Daoy (cell line): ENCODE data around the gene PCK2. TPM values are rescaled to one million over a fixed set of nuclear protein-coding genes. Genes with fewer than 3 reads are reported as not detected.

Experiments used
- DNase-seq: peaks from one replicate; pipeline ENCODE4 v3.0.0-alpha.2; 2015; ENCODE audit warnings: low read depth
- total RNA-seq: library from RNA; depleted of rRNA; stranded (reverse); fragments of >200 nt; shearing (Covaris generic); gene quantifications from 2 replicates; pipeline ENCODE4 v1.2.3, GENCODE V29; 2014; rRNA removed

Gene PCK2
- total RNA-seq, 1 experiment from 2014 or later, result 6.6 TPM

GRCh38 chr14:24151404-24152080 lies 57.4 kb downstream of the PCK2 start:
- DNase-seq, result no peak

Other genes with a start within 250 kb of the PCK2 start
- 32.0 and 52.7 TPM in 2 replicates for gene DHRS4, start 140.5 kb upstream of the PCK2 start, total RNA-seq
- gene DHRS4L2, start 105.4 kb upstream of the PCK2 start, total RNA-seq, result 10.7 and 18.7 TPM in 2 replicates
- under 0.01 TPM in 1 of 2 replicates, not detected in the other for gene CARMIL3, start 42.3 kb upstream of the PCK2 start, total RNA-seq
- gene CPNE6, start 22.7 kb upstream of the PCK2 start, total RNA-seq, result not detected in 2 replicates
- gene DCAF11, start 20.5 kb downstream of the PCK2 start, total RNA-seq, result 68.9 and 75.2 TPM in 2 replicates
- gene NRL, start 20.6 kb downstream of the PCK2 start, total RNA-seq, result 3.1 and 5.9 TPM in 2 replicates
- gene FITM1, start 36.3 kb downstream of the PCK2 start, total RNA-seq, result 2.7 TPM in 1 of 2 replicates, not detected in the other
- 191 and 208 TPM in 2 replicates for gene PSME1, start 41.9 kb downstream of the PCK2 start, total RNA-seq
- 25.4 and 46.5 TPM in 2 replicates for gene EMC9, start 47.3 kb downstream of the PCK2 start, total RNA-seq
- gene PSME2, start 52.3 kb downstream of the PCK2 start, total RNA-seq, result 241 and 245 TPM in 2 replicates
- 49.7 and 68.1 TPM in 2 replicates for gene RNF31, start 53.2 kb downstream of the PCK2 start, total RNA-seq
- 7.9 and 25.5 TPM in 2 replicates for gene IRF9, start 67.0 kb downstream of the PCK2 start, total RNA-seq
- not detected in 2 replicates for gene REC8, start 77.8 kb downstream of the PCK2 start, total RNA-seq
- gene IPO4, start 94.5 kb downstream of the PCK2 start, total RNA-seq, result 165 and 275 TPM in 2 replicates
- 91.9 and 98.7 TPM in 2 replicates for gene TM9SF1, start 101.1 kb downstream of the PCK2 start, total RNA-seq
- not detected in 2 replicates for gene TSSK4, start 111.4 kb downstream of the PCK2 start, total RNA-seq
- 60.1 and 89.8 TPM in 2 replicates for gene CHMP4A, start 119.2 kb downstream of the PCK2 start, total RNA-seq
- gene MDP1, start 121.8 kb downstream of the PCK2 start, total RNA-seq, result 12.7 and 18.9 TPM in 2 replicates
- gene NEDD8, start 138.1 kb downstream of the PCK2 start, total RNA-seq, result 308 and 348 TPM in 2 replicates
- gene GMPR2, start 138.6 kb downstream of the PCK2 start, total RNA-seq, result 83.3 and 112 TPM in 2 replicates
- gene TINF2, start 148.3 kb downstream of the PCK2 start, total RNA-seq, result 34.6 and 48.3 TPM in 2 replicates
- 0.69 and 2.6 TPM in 2 replicates for gene TGM1, start 168.9 kb downstream of the PCK2 start, total RNA-seq
- gene RABGGTA, start 177.3 kb downstream of the PCK2 start, total RNA-seq, result 21.5 and 22.1 TPM in 2 replicates
- 1.7 and 4.9 TPM in 2 replicates for gene DHRS1, start 205.5 kb downstream of the PCK2 start, total RNA-seq
- 15.8 and 17.1 TPM in 2 replicates for gene NOP9, start 205.5 kb downstream of the PCK2 start, total RNA-seq
- 0.06 TPM in 1 of 2 replicates, not detected in the other for gene CIDEB, start 213.7 kb downstream of the PCK2 start, total RNA-seq
- 6.9 and 16.7 TPM in 2 replicates for gene LTB4R2, start 215.8 kb downstream of the PCK2 start, total RNA-seq
- gene LTB4R, start 217.2 kb downstream of the PCK2 start, total RNA-seq, result 2.5 and 6.3 TPM in 2 replicates
- 0.17 TPM in 1 of 2 replicates, not detected in the other for gene ADCY4, start 240.8 kb downstream of the PCK2 start, total RNA-seq
- not detected in 2 replicates for gene RIPK3, start 245.7 kb downstream of the PCK2 start, total RNA-seq